Activated CD4-positive, alpha-beta T cell treated with anti-CD3 and anti-CD28 coated beads, Interleukin-2, amount 50 U/mL, for 16 hours (primary cell): ENCODE data around the gene TTYH3.
"Not testable (repeated sequence)": the region's sequence is repeated elsewhere in the genome, so short reads cannot be mapped to it uniquely, and the experiment has no call there.

Source experiments
- DNase-seq: peaks from one replicate; pipeline ENCODE4 v3.0.0-alpha.2; 2020

Gene TTYH3

GRCh38 chr7:2631946-2632732 lies at the start of gene TTYH3:
Gene TTYH3, plus strand, starts transcription at chr7:2631986. Its CDS starts 170 bp downstream, at chr7:2632156.
- no peak for DNase-seq

- no peak for DNase-seq
Measured at GRCh38 chr7:2582006-2582735, 49.6 kb upstream of the TTYH3 start.

- DNase-seq = no peak
Measured at GRCh38 chr7:2583798-2584580, 47.8 kb upstream of the TTYH3 start.

- DNase-seq = no peak
Measured at GRCh38 chr7:2585446-2585845, 46.3 kb upstream of the TTYH3 start.

GRCh38 chr7:2586326-2587020 lies 45.3 kb upstream of the TTYH3 start:
- no peak for DNase-seq

GRCh38 chr7:2587134-2587533 lies 44.7 kb upstream of the TTYH3 start:
- no peak for DNase-seq

- DNase-seq = no peak
Measured at GRCh38 chr7:2587778-2588177, 44.0 kb upstream of the TTYH3 start.

- DNase-seq = no peak
Measured at GRCh38 chr7:2589341-2589740, 42.4 kb upstream of the TTYH3 start.

- not testable (repeated sequence) for DNase-seq
Measured at GRCh38 chr7:2589941-2590340, 41.8 kb upstream of the TTYH3 start.

- DNase-seq = no peak
Measured at GRCh38 chr7:2592375-2592865, 39.4 kb upstream of the TTYH3 start.

- DNase-seq = no peak
Measured at GRCh38 chr7:2593036-2593727, 38.6 kb upstream of the TTYH3 start.

- no peak for DNase-seq
Measured at GRCh38 chr7:2594599-2594998, 37.2 kb upstream of the TTYH3 start.

GRCh38 chr7:2595258-2595860 lies 36.4 kb upstream of the TTYH3 start:
- no peak for DNase-seq

GRCh38 chr7:2596464-2597272 lies 35.1 kb upstream of the TTYH3 start:
- no peak for DNase-seq

- DNase-seq = no peak
Measured at GRCh38 chr7:2597273-2597640, 34.5 kb upstream of the TTYH3 start.

- DNase-seq = no peak
Measured at GRCh38 chr7:2598154-2598823, 33.5 kb upstream of the TTYH3 start.

GRCh38 chr7:2601065-2601464 lies 30.7 kb upstream of the TTYH3 start:
- no peak for DNase-seq

- DNase-seq = no peak
Measured at GRCh38 chr7:2601907-2602306, 29.9 kb upstream of the TTYH3 start.

- DNase-seq = no peak
Measured at GRCh38 chr7:2602406-2603043, 29.3 kb upstream of the TTYH3 start.
